CD4-positive, alpha-beta memory T cell (primary cell): ENCODE results near the gene TTC28. TPM values are rescaled to one million over a fixed set of nuclear protein-coding genes. Genes with fewer than 3 reads are reported as not detected.

Source experiments
- CTCF ChIA-PET: fragments of 350-600 bp; sonication (Branson Sonifier 250); formaldehyde crosslinking; loops from one replicate; lab custom pipeline; 2021; ENCODE audit warnings: inconsistent platforms; ENCODE audit not compliant: partially characterized antibody; lab: Charles Lee
- POLR2A ChIA-PET: fragments of 350-600 bp; sonication (Branson Sonifier 250); formaldehyde crosslinking; loops from one replicate; lab custom pipeline; 2021; ENCODE audit not compliant: partially characterized antibody; lab: Charles Lee
- DNase-seq, 5 donors: peaks; one replicate each; pipeline versions ENCODE4 v3.0.0 to v3.0.0-alpha.2; 2020 to 2022; ENCODE audit warnings: mixed read lengths in 1 of 5
- H3K27ac ChIP-seq: one replicate; pipeline ENCODE4 v1.7.0; 2013; ENCODE audit warnings: low read depth, low read length
- H3K27me3 ChIP-seq: 2 replicates; pipeline ENCODE4 v1.7.0; 2013; ENCODE audit warnings: mild to moderate bottlenecking, low read length, moderate library complexity; ENCODE audit not compliant: insufficient read depth
- H3K36me3 ChIP-seq: 2 replicates; pipeline ENCODE4 v1.7.0; 2013; ENCODE audit warnings: mild to moderate bottlenecking, low read length, moderate library complexity; ENCODE audit not compliant: insufficient read depth
- H3K4me1 ChIP-seq: 2 replicates; pipeline ENCODE4 v1.7.0; 2013; ENCODE audit warnings: mild to moderate bottlenecking, low read length, moderate library complexity; ENCODE audit not compliant: insufficient read depth
- H3K4me3 ChIP-seq, 2 donors: one replicate each; pipeline ENCODE4 v1.7.0; 2013; ENCODE audit warnings: low read length in 2 of 2, mild to moderate bottlenecking in 1 of 2
- H3K9me3 ChIP-seq, 2 donors: one replicate each; pipeline ENCODE4 v1.7.0; 2013; ENCODE audit warnings: low read length in 2 of 2, control low read depth in 1 of 2; ENCODE audit not compliant: control insufficient read depth in 1 of 2
- H3K27ac Mint-ChIP-seq, 7 donors: one replicate each; pipeline ENCODE4 v1.8.0; 2020 to 2021; ENCODE audit warnings: mixed read lengths in 7 of 7, mild to moderate bottlenecking in 6 of 7, inconsistent platforms in 3 of 7, moderate library complexity in 3 of 7
- H3K27me3 Mint-ChIP-seq, 2 donors: one replicate each; pipeline ENCODE4 v1.8.0; 2020 to 2021; ENCODE audit warnings: mixed read lengths in 2 of 2
- H3K36me3 Mint-ChIP-seq, 2 donors: one replicate each; pipeline ENCODE4 v1.8.0; 2020 to 2021; ENCODE audit warnings: mixed read lengths in 2 of 2, inconsistent platforms in 1 of 2, mild to moderate bottlenecking in 1 of 2
- H3K4me1 Mint-ChIP-seq, 4 donors: one replicate each; pipeline ENCODE4 v1.8.0; 2020 to 2021; ENCODE audit warnings: mixed read lengths in 4 of 4, mild to moderate bottlenecking in 1 of 4
- H3K4me3 Mint-ChIP-seq, 8 donors: one replicate each; pipeline ENCODE4 v1.8.0; 2020 to 2021; ENCODE audit warnings: mixed read lengths in 8 of 8, mild to moderate bottlenecking in 7 of 8, moderate library complexity in 6 of 8, inconsistent platforms in 3 of 8
- H3K9me3 Mint-ChIP-seq, 8 donors: one replicate each; pipeline ENCODE4 v1.8.0; 2020 to 2021; ENCODE audit warnings: mixed read lengths in 8 of 8, mild to moderate bottlenecking in 5 of 8, inconsistent platforms in 3 of 8, moderate library complexity in 1 of 8
- intact Hi-C: fragments of 100-400 bp; cut with micrococcal nuclease; formaldehyde crosslinking; loops from one replicate; pipeline ENCODE4 v1.15.1; 2023
- polyA plus RNA-seq, 2 donors: library from polyadenylated mRNA; unstranded; fragments of 300-500 nt; fragmentation: Illumina TruSeq; gene quantifications; one replicate each; pipeline ENCODE4 v1.2.3, GENCODE V29; 2021
- total RNA-seq, 2 experiments: library from RNA; stranded (reverse); gene quantifications; one replicate each; pipeline ENCODE4 v1.2.3, GENCODE V29; 2021

Gene TTC28
- total and polyA plus RNA-seq, 4 experiments from 2014 or later = 0.50 to 1.7 (median 1.6) TPM; not detected in 1

- no peak overlapping the region for H3K27ac Mint-ChIP-seq
- H3K4me1 Mint-ChIP-seq = no peaks in the 10 kb centered on the region
- no peaks in the 10 kb centered on the region for H3K36me3 Mint-ChIP-seq
- peaks cover 5 to 18% of the 10 kb centered on the region in 2 donors for H3K27me3 Mint-ChIP-seq
- Histone ChIP-seq H3K4me3 (no peak overlapping the region), H3K27ac (no peak overlapping the region), H3K9me3 (no peaks in the 10 kb centered on the region), H3K4me1 (no peaks in the 10 kb centered on the region), H3K27me3 (no peaks in the 10 kb centered on the region), H3K36me3 (no peaks in the 10 kb centered on the region)
- no peak for DNase-seq
- H3K4me3 Mint-ChIP-seq = no peak overlapping the region
- no peaks in the 10 kb centered on the region for H3K9me3 Mint-ChIP-seq
- intact Hi-C loops = no loop called here
- ChIA-PET POLR2A (no interaction called here), CTCF (no interaction called here)
Measured at GRCh38 chr22:28129319-28129962, 550.2 kb downstream of the TTC28 start.

GRCh38 chr22:28128827-28129226 lies 550.8 kb downstream of the TTC28 start:
- Histone ChIP-seq H3K4me3 (no peak overlapping the region), H3K4me1 (no peaks in the 10 kb centered on the region), H3K27me3 (no peaks in the 10 kb centered on the region), H3K27ac (no peak overlapping the region), H3K9me3 (no peaks in the 10 kb centered on the region), H3K36me3 (no peaks in the 10 kb centered on the region)
- Mint-ChIP-seq H3K4me3 (no peak overlapping the region), H3K27me3 (peaks cover 8 to 21% of the 10 kb centered on the region in 2 donors), H3K27ac (no peak overlapping the region), H3K9me3 (no peaks in the 10 kb centered on the region), H3K4me1 (no peaks in the 10 kb centered on the region), H3K36me3 (no peaks in the 10 kb centered on the region)
- no peak for DNase-seq
- ChIA-PET POLR2A (no interaction called here), CTCF (no interaction called here)
- intact Hi-C loops = no loop called here

- Mint-ChIP-seq H3K4me1 (no peaks in the 10 kb centered on the region), H3K27ac (no peak overlapping the region), H3K4me3 (no peak overlapping the region), H3K36me3 (no peaks in the 10 kb centered on the region), H3K9me3 (no peaks in the 10 kb centered on the region), H3K27me3 (peaks cover 8 to 24% of the 10 kb centered on the region in 2 donors)
- no peak overlapping the region for H3K27ac ChIP-seq
- DNase-seq = no peak
- intact Hi-C loops = no loop called here
- H3K4me3 ChIP-seq = no peak overlapping the region
- no peaks in the 10 kb centered on the region for H3K9me3 ChIP-seq
- no peaks in the 10 kb centered on the region for H3K36me3 ChIP-seq
- H3K27me3 ChIP-seq = no peaks in the 10 kb centered on the region
- no peaks in the 10 kb centered on the region for H3K4me1 ChIP-seq
- POLR2A ChIA-PET = no interaction called here
- CTCF ChIA-PET = no interaction called here
Measured at GRCh38 chr22:28125799-28126198, 553.8 kb downstream of the TTC28 start.

- Mint-ChIP-seq H3K4me1 (no peaks in the 10 kb centered on the region), H3K9me3 (no peaks in the 10 kb centered on the region), H3K27ac (no peak overlapping the region), H3K4me3 (no peak overlapping the region), H3K27me3 (peaks cover 8 to 24% of the 10 kb centered on the region in 2 donors), H3K36me3 (no peaks in the 10 kb centered on the region)
- ChIA-PET CTCF (no interaction called here), POLR2A (no interaction called here)
- no peaks in the 10 kb centered on the region for H3K4me1 ChIP-seq
- no peak overlapping the region for H3K27ac ChIP-seq
- H3K27me3 ChIP-seq = no peaks in the 10 kb centered on the region
- DNase-seq = no peak
- no peaks in the 10 kb centered on the region for H3K36me3 ChIP-seq
- H3K4me3 ChIP-seq = no peak overlapping the region
- H3K9me3 ChIP-seq = no peaks in the 10 kb centered on the region
- intact Hi-C loops = no loop called here
Measured at GRCh38 chr22:28123989-28124766, 555.5 kb downstream of the TTC28 start.

GRCh38 chr22:28120691-28121592 lies 558.7 kb downstream of the TTC28 start:
- H3K36me3 ChIP-seq = no peaks in the 10 kb centered on the region
- H3K27me3 Mint-ChIP-seq = peaks cover 10 to 18% of the 10 kb centered on the region in 2 donors
- DNase-seq = no peak
- no peaks in the 10 kb centered on the region for H3K36me3 Mint-ChIP-seq
- no peak overlapping the region for H3K4me3 ChIP-seq
- H3K9me3 Mint-ChIP-seq = no peaks in the 10 kb centered on the region
- intact Hi-C loops = no loop called here
- H3K27me3 ChIP-seq = no peaks in the 10 kb centered on the region
- H3K4me3 Mint-ChIP-seq = no peak overlapping the region
- H3K9me3 ChIP-seq = no peaks in the 10 kb centered on the region
- no peaks in the 10 kb centered on the region for H3K4me1 Mint-ChIP-seq
- H3K27ac ChIP-seq = no peak overlapping the region
- ChIA-PET POLR2A (no interaction called here), CTCF (no interaction called here)
- no peak overlapping the region for H3K27ac Mint-ChIP-seq
- H3K4me1 ChIP-seq = no peaks in the 10 kb centered on the region

- no peaks in the 10 kb centered on the region for H3K9me3 ChIP-seq
- H3K36me3 Mint-ChIP-seq = no peaks in the 10 kb centered on the region
- no peaks in the 10 kb centered on the region for H3K4me1 Mint-ChIP-seq
- H3K27ac Mint-ChIP-seq = no peak overlapping the region
- intact Hi-C loops = no loop called here
- H3K4me3 ChIP-seq = no peak overlapping the region
- no peak for DNase-seq
- ChIA-PET POLR2A (no interaction called here), CTCF (no interaction called here)
- H3K9me3 Mint-ChIP-seq = no peaks in the 10 kb centered on the region
- no peaks in the 10 kb centered on the region for H3K27me3 ChIP-seq
- H3K4me1 ChIP-seq = no peaks in the 10 kb centered on the region
- H3K36me3 ChIP-seq = no peaks in the 10 kb centered on the region
- H3K27me3 Mint-ChIP-seq = peaks cover 9 to 20% of the 10 kb centered on the region in 2 donors
- H3K27ac ChIP-seq = no peak overlapping the region
- no peak overlapping the region for H3K4me3 Mint-ChIP-seq
Measured at GRCh38 chr22:28118957-28119631, 560.5 kb downstream of the TTC28 start.
